ENCODE data around the gene ATXN2.
A peak's percentile ranks its signal among the peaks of the same experiment; 100 is the strongest.

ATXN2 gene

GRCh38 chr12:111439657-111440151, 159.4 kb downstream of the ATXN2 start:
- no peaks in the 10 kb centered on the region for H3K9me3 ChIP-seq (replicated peaks; ENCODE audit: low read length)
- no peak overlapping the region for H3K4me3 ChIP-seq (ENCODE audit: low read length)
- no peak overlapping the region for H3K9ac ChIP-seq (ENCODE audit: low read depth, low read length)
- H3K27me3 ChIP-seq (ENCODE audit: control insufficient read depth, insufficient read depth, low read length) = no peaks in the 10 kb centered on the region
- no peak overlapping the region for H3K4me2 ChIP-seq (ENCODE audit: low read length)
- peaks cover 47% of the 10 kb centered on the region for H3K36me3 ChIP-seq (ENCODE audit: insufficient read depth, low read length)
- H3K4me1 ChIP-seq (ENCODE audit: control insufficient read depth, insufficient read depth, low read length) = peaks cover 68% of the 10 kb centered on the region

- H3K9ac ChIP-seq (ENCODE audit: low read depth, low read length) = no peak overlapping the region
- peaks cover 70% of the 10 kb centered on the region for H3K4me1 ChIP-seq (ENCODE audit: control insufficient read depth, insufficient read depth, low read length)
Measured at GRCh38 chr12:111438481-111438880, 160.6 kb downstream of the ATXN2 start.

GRCh38 chr12:111437816-111438454, 161.2 kb downstream of the ATXN2 start:
- Histone ChIP-seq H3K9me3 (replicated peaks; ENCODE audit: low read length) (no peaks in the 10 kb centered on the region), H3K4me1 (ENCODE audit: control insufficient read depth, insufficient read depth, low read length) (peaks cover 69% of the 10 kb centered on the region), H3K9ac (ENCODE audit: low read depth, low read length) (peak overlapping the region; percentile 27), H3K27me3 (ENCODE audit: control insufficient read depth, insufficient read depth, low read length) (no peaks in the 10 kb centered on the region), H3K36me3 (ENCODE audit: insufficient read depth, low read length) (peaks cover 46% of the 10 kb centered on the region), H3K4me2 (ENCODE audit: low read length) (peak overlapping the region; percentile 58), H3K4me3 (ENCODE audit: low read length) (peak overlapping the region; percentile 22)

More at GRCh38 chr12:111438481-111438880, 160.6 kb downstream of the ATXN2 start:
- peak overlapping the region; percentile 58 for H3K4me2 ChIP-seq (ENCODE audit: low read length)
- no peak overlapping the region for H3K4me3 ChIP-seq (ENCODE audit: low read length)
- H3K36me3 ChIP-seq (ENCODE audit: insufficient read depth, low read length) = peaks cover 47% of the 10 kb centered on the region
- H3K27me3 ChIP-seq (ENCODE audit: control insufficient read depth, insufficient read depth, low read length) = no peaks in the 10 kb centered on the region
- no peaks in the 10 kb centered on the region for H3K9me3 ChIP-seq (replicated peaks; ENCODE audit: low read length)

- no peak overlapping the region for H3K4me2 ChIP-seq (ENCODE audit: low read length)
- peaks cover 69% of the 10 kb centered on the region for H3K4me1 ChIP-seq (ENCODE audit: control insufficient read depth, insufficient read depth, low read length)
Measured at GRCh38 chr12:111436811-111437210, 162.3 kb downstream of the ATXN2 start.

DNA sequence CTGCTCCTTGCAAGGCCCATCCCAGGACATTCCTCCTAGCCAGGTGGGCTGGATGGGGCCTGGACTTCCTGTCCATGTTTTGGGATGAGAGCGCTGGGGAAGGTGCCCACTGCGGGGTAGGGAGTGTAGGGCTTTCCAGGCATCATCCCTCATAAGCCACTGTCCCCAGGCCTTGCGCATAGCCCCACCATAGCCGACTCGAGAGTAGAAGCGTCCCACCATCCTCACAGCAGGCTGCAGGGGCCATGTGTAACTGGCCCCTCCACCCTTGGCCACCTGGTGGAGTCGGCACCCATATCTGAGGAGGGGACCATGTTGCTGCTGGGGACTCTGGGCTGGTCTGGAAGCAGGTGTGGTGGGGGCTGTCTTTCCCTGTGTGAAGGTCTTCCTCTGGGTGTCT, 162.8 kb downstream of the ATXN2 start:
- H3K9me3 ChIP-seq (replicated peaks; ENCODE audit: low read length) = no peaks in the 10 kb centered on the region
- H3K4me1 ChIP-seq (ENCODE audit: control insufficient read depth, insufficient read depth, low read length) = peaks cover 75% of the 10 kb centered on the region
- H3K36me3 ChIP-seq (ENCODE audit: insufficient read depth, low read length) = peaks cover 43% of the 10 kb centered on the region
- no peaks in the 10 kb centered on the region for H3K27me3 ChIP-seq (ENCODE audit: control insufficient read depth, insufficient read depth, low read length)
- H3K9ac ChIP-seq (ENCODE audit: low read depth, low read length) = peak overlapping the region; percentile 16
- H3K4me2 ChIP-seq (ENCODE audit: low read length) = peak overlapping the region; percentile 69
- no peak overlapping the region for H3K4me3 ChIP-seq (ENCODE audit: low read length)

More at GRCh38 chr12:111436811-111437210, 162.3 kb downstream of the ATXN2 start:
- Histone ChIP-seq H3K27me3 (ENCODE audit: control insufficient read depth, insufficient read depth, low read length) (no peaks in the 10 kb centered on the region), H3K36me3 (ENCODE audit: insufficient read depth, low read length) (peaks cover 43% of the 10 kb centered on the region), H3K9ac (ENCODE audit: low read depth, low read length) (no peak overlapping the region), H3K4me3 (ENCODE audit: low read length) (no peak overlapping the region), H3K9me3 (replicated peaks; ENCODE audit: low read length) (no peaks in the 10 kb centered on the region)

DNA sequence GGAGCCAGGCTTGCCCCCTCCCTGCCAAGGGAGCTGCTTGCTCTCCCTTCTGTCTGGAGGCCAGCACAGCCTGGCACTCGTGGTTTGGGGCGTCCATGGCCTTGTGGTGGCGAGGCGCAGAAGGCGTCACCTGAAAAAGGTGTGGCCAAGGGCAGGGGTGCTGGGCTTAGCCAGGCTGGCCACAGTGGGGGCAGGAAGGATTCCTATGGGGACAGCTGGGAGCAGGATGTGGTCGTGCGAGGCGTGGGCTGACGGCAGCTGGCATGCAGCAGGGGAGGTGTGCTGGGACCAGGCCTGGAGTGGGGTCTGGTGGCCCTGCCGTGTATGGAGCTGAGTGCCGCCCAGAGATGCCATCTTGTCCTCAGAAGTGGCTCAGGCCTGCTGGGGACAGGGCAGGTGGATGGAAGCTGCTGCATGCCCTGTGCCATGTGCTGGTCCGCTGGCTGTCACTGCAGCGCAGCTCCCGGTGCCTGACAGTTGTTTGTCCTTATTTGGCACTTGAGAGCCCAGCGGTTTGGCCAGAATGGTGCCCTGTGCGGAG, 163.4 kb downstream of the ATXN2 start:
- Histone ChIP-seq H3K9ac (ENCODE audit: low read depth, low read length) (peak overlapping the region; percentile 25), H3K27me3 (ENCODE audit: control insufficient read depth, insufficient read depth, low read length) (no peaks in the 10 kb centered on the region), H3K4me2 (ENCODE audit: low read length) (peak overlapping the region; percentile 69), H3K36me3 (ENCODE audit: insufficient read depth, low read length) (peaks cover 41% of the 10 kb centered on the region), H3K4me1 (ENCODE audit: control insufficient read depth, insufficient read depth, low read length) (peaks cover 79% of the 10 kb centered on the region), H3K9me3 (replicated peaks; ENCODE audit: low read length) (no peaks in the 10 kb centered on the region), H3K4me3 (ENCODE audit: low read length) (peak overlapping the region; percentile 28)

DNA sequence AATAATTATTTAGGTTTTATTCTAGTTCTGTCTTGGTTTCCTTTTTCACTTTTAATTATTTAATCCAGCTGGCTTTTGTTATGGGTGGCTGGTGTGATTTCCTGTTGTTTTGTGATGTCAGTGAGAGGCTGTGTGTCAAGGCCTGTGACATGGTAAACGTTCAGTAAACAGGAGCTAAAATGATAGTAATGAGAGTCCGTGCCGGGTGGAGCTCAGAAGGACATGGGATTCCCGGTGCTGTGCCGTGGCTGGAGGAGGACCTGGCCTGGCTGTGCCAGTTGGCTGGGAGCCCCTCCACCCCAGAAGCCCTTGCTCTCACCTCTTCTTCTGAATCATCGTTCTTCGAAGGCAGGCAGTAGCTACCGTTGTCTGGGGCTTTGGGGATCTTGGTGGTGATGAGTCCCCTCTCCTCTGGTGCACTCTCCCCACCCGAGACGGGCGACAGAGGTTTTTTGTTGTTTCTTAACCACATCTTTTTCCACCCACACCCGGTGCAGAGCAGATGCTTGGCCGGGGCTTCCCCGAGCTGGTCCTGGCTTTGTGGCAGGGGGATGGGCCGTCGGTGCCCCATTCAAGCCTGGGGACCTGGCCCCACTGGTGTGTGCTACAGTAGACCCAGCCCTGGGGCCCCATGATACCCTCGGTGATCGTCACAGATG, 164.3 kb downstream of the ATXN2 start:
- H3K4me2 ChIP-seq (ENCODE audit: low read length) = peak overlapping the region; percentile 69
- H3K27me3 ChIP-seq (ENCODE audit: control insufficient read depth, insufficient read depth, low read length) = no peaks in the 10 kb centered on the region
- peaks cover 88% of the 10 kb centered on the region for H3K4me1 ChIP-seq (ENCODE audit: control insufficient read depth, insufficient read depth, low read length)
- peaks cover 39% of the 10 kb centered on the region for H3K36me3 ChIP-seq (ENCODE audit: insufficient read depth, low read length)
- H3K9ac ChIP-seq (ENCODE audit: low read depth, low read length) = peak overlapping the region; percentile 45
- peak overlapping the region; percentile 31 for H3K4me3 ChIP-seq (ENCODE audit: low read length)
- H3K9me3 ChIP-seq (replicated peaks; ENCODE audit: low read length) = no peaks in the 10 kb centered on the region

GRCh38 chr12:111434049-111434448, 165.1 kb downstream of the ATXN2 start:
- H3K4me1 ChIP-seq (ENCODE audit: control insufficient read depth, insufficient read depth, low read length) = peaks cover 94% of the 10 kb centered on the region
- H3K27me3 ChIP-seq (ENCODE audit: control insufficient read depth, insufficient read depth, low read length) = no peaks in the 10 kb centered on the region
- H3K9me3 ChIP-seq (replicated peaks; ENCODE audit: low read length) = no peaks in the 10 kb centered on the region
- H3K4me2 ChIP-seq (ENCODE audit: low read length) = peak overlapping the region; percentile 69
- no peak overlapping the region for H3K4me3 ChIP-seq (ENCODE audit: low read length)
- peaks cover 38% of the 10 kb centered on the region for H3K36me3 ChIP-seq (ENCODE audit: insufficient read depth, low read length)
- H3K9ac ChIP-seq (ENCODE audit: low read depth, low read length) = peak overlapping the region; percentile 45

DNA sequence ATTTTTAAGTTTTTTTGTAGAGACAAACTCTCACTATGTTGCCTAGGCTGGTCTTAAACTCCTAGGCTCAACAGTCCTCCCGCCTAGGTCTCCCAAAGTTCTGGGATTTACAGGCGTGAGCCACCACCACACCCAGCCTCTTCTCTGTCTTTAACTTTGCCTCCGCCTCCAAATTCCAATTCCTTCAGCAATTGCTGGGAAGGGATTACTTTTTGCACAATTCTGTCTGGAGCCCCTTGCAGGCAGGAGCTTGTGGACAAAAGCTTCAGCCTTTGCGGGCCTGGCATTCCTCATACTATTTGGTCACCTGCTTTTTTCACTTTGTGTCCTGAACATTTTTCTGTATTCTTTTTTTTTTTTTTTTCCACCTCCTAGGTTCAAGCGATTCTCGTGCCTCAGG, 167.3 kb downstream of the ATXN2 start:
- H3K4me2 ChIP-seq (ENCODE audit: low read length) = no peak overlapping the region
- peaks cover 52% of the 10 kb centered on the region for H3K36me3 ChIP-seq (ENCODE audit: insufficient read depth, low read length)
- no peaks in the 10 kb centered on the region for H3K27me3 ChIP-seq (ENCODE audit: control insufficient read depth, insufficient read depth, low read length)
- H3K4me3 ChIP-seq (ENCODE audit: low read length) = no peak overlapping the region
- H3K9me3 ChIP-seq (replicated peaks; ENCODE audit: low read length) = no peaks in the 10 kb centered on the region
- H3K9ac ChIP-seq (ENCODE audit: low read depth, low read length) = no peak overlapping the region
- H3K4me1 ChIP-seq (ENCODE audit: control insufficient read depth, insufficient read depth, low read length) = peaks cover 74% of the 10 kb centered on the region

- H3K9me3 ChIP-seq (replicated peaks; ENCODE audit: low read length) = no peaks in the 10 kb centered on the region
- no peaks in the 10 kb centered on the region for H3K27me3 ChIP-seq (ENCODE audit: control insufficient read depth, insufficient read depth, low read length)
- H3K4me1 ChIP-seq (ENCODE audit: control insufficient read depth, insufficient read depth, low read length) = peaks cover 74% of the 10 kb centered on the region
- peak overlapping the region; percentile 9 for H3K4me2 ChIP-seq (ENCODE audit: low read length)
- no peak overlapping the region for H3K4me3 ChIP-seq (ENCODE audit: low read length)
- peaks cover 62% of the 10 kb centered on the region for H3K36me3 ChIP-seq (ENCODE audit: insufficient read depth, low read length)
- H3K9ac ChIP-seq (ENCODE audit: low read depth, low read length) = no peak overlapping the region
Measured at GRCh38 chr12:111430433-111431353, 168.4 kb downstream of the ATXN2 start.

Data from skeletal muscle satellite cell (primary cell).